ENCODE data around the gene NBEAL2. TPM values are rescaled to one million over a fixed set of nuclear protein-coding genes. Genes with fewer than 3 reads are reported as not detected.

Gene NBEAL2
- total RNA-seq, 1 experiment from 2014 or later = 168 TPM

DNA sequence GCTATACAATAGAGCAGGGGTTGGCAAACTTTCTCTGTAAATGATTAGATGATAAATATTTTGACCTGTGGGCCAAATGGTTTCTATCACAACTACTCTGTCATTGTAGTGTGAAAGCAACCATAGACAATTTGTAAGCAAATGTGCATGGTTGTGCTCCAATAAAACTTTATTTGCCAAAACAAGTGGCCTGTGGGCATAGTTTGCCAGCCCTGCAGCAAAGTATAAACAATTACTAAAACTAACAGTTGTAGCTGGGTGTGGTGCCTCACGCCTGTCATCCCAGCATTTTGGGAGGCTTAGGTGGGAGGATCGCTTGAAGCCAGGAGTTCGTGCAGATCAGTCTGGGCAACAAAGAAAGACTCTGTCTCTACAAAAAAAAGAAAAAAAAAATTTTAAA lies 61.6 kb downstream of the NBEAL2 start:
- DNase-seq (ENCODE audit: low spot score) = no peak

GRCh38 chr3:47042231-47042791 lies 62.8 kb downstream of the NBEAL2 start:
- no peak for DNase-seq (ENCODE audit: low spot score)

- DNase-seq (ENCODE audit: low spot score) = no peak
Measured at GRCh38 chr3:47047069-47047468, 67.6 kb downstream of the NBEAL2 start.

DNA sequence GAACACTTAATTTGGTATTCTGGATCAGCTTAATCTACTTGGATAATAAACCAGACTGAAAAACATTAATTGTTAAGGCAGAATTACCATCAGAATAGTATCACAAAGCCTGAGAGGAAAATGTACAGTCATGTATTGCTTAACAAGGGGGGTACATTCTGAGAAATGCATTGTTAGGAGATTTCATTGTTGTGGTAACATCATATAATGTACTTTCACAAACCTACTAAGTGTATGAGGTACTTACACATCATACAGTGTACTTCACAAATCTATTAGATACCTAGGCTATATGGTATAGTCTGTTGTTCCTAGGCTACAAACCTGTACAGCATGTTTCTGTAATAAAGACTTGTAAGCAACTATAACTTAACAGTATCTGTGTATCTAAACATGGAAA lies 68.2 kb downstream of the NBEAL2 start:
- no peak for DNase-seq (ENCODE audit: low spot score)

DNA sequence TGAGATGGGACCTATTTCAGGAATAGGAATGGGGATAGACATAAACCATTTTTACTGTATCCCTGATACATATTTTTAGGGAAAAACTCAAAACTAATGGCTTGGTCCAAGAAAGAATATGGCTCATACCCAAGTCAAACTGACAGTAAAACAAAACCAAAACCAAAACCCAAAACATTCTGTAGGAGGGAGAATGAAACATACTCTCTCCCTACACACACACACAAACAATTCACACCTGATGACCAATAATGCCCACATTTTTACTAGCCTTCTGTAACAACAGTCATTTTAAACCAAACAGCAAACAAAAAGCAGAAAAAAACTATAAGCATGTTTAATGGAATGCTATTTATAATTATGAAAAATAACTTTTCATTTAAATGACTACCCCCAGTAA lies 74.9 kb downstream of the NBEAL2 start:
- no peak for DNase-seq (ENCODE audit: low spot score)

GRCh38 chr3:47056705-47057104 lies 77.2 kb downstream of the NBEAL2 start:
- DNase-seq (ENCODE audit: low spot score) = no peak

GRCh38 chr3:47057212-47057671 lies 77.8 kb downstream of the NBEAL2 start:
- no peak for DNase-seq (ENCODE audit: low spot score)

Small RNA genes lying within 50 kb of the gene (small RNA-seq; reads per million reads assigned to genes)
- gene MRPL57P3 = not detected

Other genes with a start within 250 kb of the NBEAL2 start
- not detected in 2 replicates for gene MYL3, start 116.2 kb upstream of the NBEAL2 start, total RNA-seq (2014; rRNA removed; shearing (Covaris generic))
- gene PTH1R, start 101.9 kb upstream of the NBEAL2 start, total RNA-seq (2014; rRNA removed; shearing (Covaris generic)) = not detected in 2 replicates
- gene CCDC12, start 2.9 kb upstream of the NBEAL2 start, total RNA-seq (2014; rRNA removed; shearing (Covaris generic)) = 38.2 and 39.4 TPM in 2 replicates
- gene SETD2, start 184.4 kb downstream of the NBEAL2 start, total RNA-seq (2014; rRNA removed; shearing (Covaris generic)) = 8.7 and 13.4 TPM in 2 replicates